Activated CD4-positive, alpha-beta memory T cell treated with anti-CD3 and anti-CD28 coated beads for 36 hours (primary cell): Measurements from ENCODE around the gene DGCR2. TPM values are rescaled to one million over a fixed set of nuclear protein-coding genes. Genes with fewer than 3 reads are reported as not detected.
"Not testable (repeated sequence)": the region's sequence is repeated elsewhere in the genome, so short reads cannot be mapped to it uniquely, and the experiment has no call there.

ENCODE experiments used
- CTCF ChIA-PET: fragments of 350-600 bp; sonication (Branson Sonifier 250); formaldehyde crosslinking; loops from one replicate; lab custom pipeline; 2021; ENCODE audit warnings: antibody characterized with exemption, inconsistent platforms; lab: Charles Lee
- POLR2A ChIA-PET: fragments of 350-600 bp; sonication (Branson Sonifier 250); formaldehyde crosslinking; loops from one replicate; lab custom pipeline; 2021; ENCODE audit warnings: antibody characterized with exemption; lab: Charles Lee
- DNase-seq: peaks from one replicate; pipeline ENCODE4 v3.0.0-alpha.2; 2020
- H3K27ac Mint-ChIP-seq: one replicate; pipeline ENCODE4 v1.8.0; 2021; ENCODE audit warnings: mixed read lengths
- H3K27me3 Mint-ChIP-seq: one replicate; pipeline ENCODE4 v1.8.0; 2021; ENCODE audit warnings: mixed read lengths
- H3K36me3 Mint-ChIP-seq: one replicate; pipeline ENCODE4 v1.8.0; 2021; ENCODE audit warnings: mixed read lengths
- H3K4me1 Mint-ChIP-seq: one replicate; pipeline ENCODE4 v1.8.0; 2021; ENCODE audit warnings: low read depth, mixed read lengths
- H3K4me3 Mint-ChIP-seq: one replicate; pipeline ENCODE4 v1.8.0; 2021; ENCODE audit warnings: mild to moderate bottlenecking, mixed read lengths
- H3K9me3 Mint-ChIP-seq: one replicate; pipeline ENCODE4 v1.8.0; 2021; ENCODE audit warnings: mixed read lengths
- intact Hi-C: fragments of 100-400 bp; cut with micrococcal nuclease; formaldehyde crosslinking; loops from one replicate; pipeline ENCODE4 v1.15.1; 2023
- total RNA-seq, 2 experiments: library from RNA; stranded (reverse); gene quantifications; one replicate each; pipeline ENCODE4 v1.2.3, GENCODE V29; 2021

Gene DGCR2
- total RNA-seq, 2 experiments from 2014 or later: 17.4 to 17.6 TPM

GRCh38 chr22:19032156-19032785 lies 89.9 kb downstream of the DGCR2 start:
- H3K9me3 Mint-ChIP-seq, CTCF ChIA-PET, H3K36me3 Mint-ChIP-seq, DNase-seq, intact Hi-C loops, H3K4me3 Mint-ChIP-seq, H3K27ac Mint-ChIP-seq, POLR2A ChIA-PET, H3K4me1 Mint-ChIP-seq: not testable (repeated sequence)
- H3K27me3 Mint-ChIP-seq: peaks cover 11% of the 10 kb centered on the region

- H3K27ac Mint-ChIP-seq, POLR2A ChIA-PET, DNase-seq, H3K36me3 Mint-ChIP-seq, intact Hi-C loops, H3K4me3 Mint-ChIP-seq, CTCF ChIA-PET, H3K9me3 Mint-ChIP-seq, H3K4me1 Mint-ChIP-seq: not testable (repeated sequence)
- H3K27me3 Mint-ChIP-seq: peaks cover 16% of the 10 kb centered on the region
These were observed 91.3 kb downstream of the DGCR2 start for GRCh38 chr22:19030889-19031252.

- peaks cover 16% of the 10 kb centered on the region for H3K27me3 Mint-ChIP-seq
- CTCF ChIA-PET, H3K4me1 Mint-ChIP-seq, H3K27ac Mint-ChIP-seq, intact Hi-C loops, H3K36me3 Mint-ChIP-seq, H3K4me3 Mint-ChIP-seq, DNase-seq, POLR2A ChIA-PET, H3K9me3 Mint-ChIP-seq: not testable (repeated sequence)
These were observed 91.9 kb downstream of the DGCR2 start for GRCh38 chr22:19030226-19030888.

- intact Hi-C loops, H3K36me3 Mint-ChIP-seq, H3K27ac Mint-ChIP-seq, POLR2A ChIA-PET, H3K9me3 Mint-ChIP-seq, H3K4me3 Mint-ChIP-seq, H3K4me1 Mint-ChIP-seq, DNase-seq, CTCF ChIA-PET: not testable (repeated sequence)
- peaks cover 16% of the 10 kb centered on the region for H3K27me3 Mint-ChIP-seq
These were observed 92.8 kb downstream of the DGCR2 start for GRCh38 chr22:19029113-19030103.

- CTCF ChIA-PET, POLR2A ChIA-PET, H3K27ac Mint-ChIP-seq, H3K4me1 Mint-ChIP-seq, DNase-seq, H3K9me3 Mint-ChIP-seq, H3K36me3 Mint-ChIP-seq, intact Hi-C loops, H3K4me3 Mint-ChIP-seq: not testable (repeated sequence)
- H3K27me3 Mint-ChIP-seq: peaks cover 16% of the 10 kb centered on the region
These were observed 94.2 kb downstream of the DGCR2 start for GRCh38 chr22:19028060-19028455.

- DNase-seq, H3K4me3 Mint-ChIP-seq, H3K4me1 Mint-ChIP-seq, H3K27ac Mint-ChIP-seq, H3K9me3 Mint-ChIP-seq, intact Hi-C loops, H3K36me3 Mint-ChIP-seq, CTCF ChIA-PET, POLR2A ChIA-PET: not testable (repeated sequence)
- peaks cover 19% of the 10 kb centered on the region for H3K27me3 Mint-ChIP-seq
These were observed 94.7 kb downstream of the DGCR2 start for GRCh38 chr22:19027371-19028059.

- CTCF ChIA-PET: not testable (repeated sequence)
These were observed 96.1 kb downstream of the DGCR2 start for GRCh38 chr22:19026080-19026479.

GRCh38 chr22:19024956-19025489 lies 97.2 kb downstream of the DGCR2 start:
- peaks cover 18% of the 10 kb centered on the region for H3K27me3 Mint-ChIP-seq
- CTCF ChIA-PET, POLR2A ChIA-PET, DNase-seq, H3K9me3 Mint-ChIP-seq, H3K4me3 Mint-ChIP-seq, intact Hi-C loops, H3K4me1 Mint-ChIP-seq, H3K36me3 Mint-ChIP-seq, H3K27ac Mint-ChIP-seq: not testable (repeated sequence)

More at GRCh38 chr22:19026080-19026479, 96.1 kb downstream of the DGCR2 start:
- DNase-seq, H3K9me3 Mint-ChIP-seq, intact Hi-C loops, H3K4me1 Mint-ChIP-seq, H3K36me3 Mint-ChIP-seq, H3K27ac Mint-ChIP-seq, POLR2A ChIA-PET, H3K4me3 Mint-ChIP-seq: not testable (repeated sequence)
- peaks cover 19% of the 10 kb centered on the region for H3K27me3 Mint-ChIP-seq

- DNase-seq, H3K9me3 Mint-ChIP-seq, intact Hi-C loops, CTCF ChIA-PET, H3K4me1 Mint-ChIP-seq, H3K4me3 Mint-ChIP-seq, H3K36me3 Mint-ChIP-seq, POLR2A ChIA-PET, H3K27ac Mint-ChIP-seq: not testable (repeated sequence)
- H3K27me3 Mint-ChIP-seq: peaks cover 22% of the 10 kb centered on the region
These were observed 98.3 kb downstream of the DGCR2 start for GRCh38 chr22:19023931-19024330.

- no peak overlapping the region for H3K4me3 Mint-ChIP-seq
- H3K9me3 Mint-ChIP-seq: no peaks in the 10 kb centered on the region
- H3K36me3 Mint-ChIP-seq: no peaks in the 10 kb centered on the region
- CTCF ChIA-PET: no interaction called here
- intact Hi-C loops: no loop called here
- DNase-seq: no peak
- H3K27ac Mint-ChIP-seq: no peak overlapping the region
- POLR2A ChIA-PET: no interaction called here
- H3K27me3 Mint-ChIP-seq: peaks cover 23% of the 10 kb centered on the region
- peaks cover 3% of the 10 kb centered on the region for H3K4me1 Mint-ChIP-seq
These were observed 99.5 kb downstream of the DGCR2 start for GRCh38 chr22:19022755-19023154.

- DNase-seq: no peak
- Mint-ChIP-seq H3K27me3 (peaks cover 24% of the 10 kb centered on the region), H3K36me3 (no peaks in the 10 kb centered on the region), H3K27ac (no peak overlapping the region), H3K4me1 (peaks cover 3% of the 10 kb centered on the region), H3K4me3 (no peak overlapping the region), H3K9me3 (no peaks in the 10 kb centered on the region)
- POLR2A ChIA-PET: no interaction called here
- intact Hi-C loops: no loop called here
- CTCF ChIA-PET: no interaction called here
These were observed 102.6 kb downstream of the DGCR2 start for GRCh38 chr22:19019679-19020032.
